NCI-H1105 (cell line): ENCODE measurements around the gene VWA5A.

Experiments
- DNase-seq: peaks from one replicate; lab custom pipeline; 2025; lab: John Stamatoyannopoulos, UW

VWA5A gene

GRCh38 chr11:124170801-124171586 is 55.7 kb downstream of the VWA5A start:
- no peak for DNase-seq

GRCh38 chr11:124172101-124172500 is 56.9 kb downstream of the VWA5A start:
- no peak for DNase-seq

- DNase-seq, result no peak
Measured at GRCh38 chr11:124172599-124172998, 57.3 kb downstream of the VWA5A start.

- DNase-seq, result peak; percentile 96
Measured at GRCh38 chr11:124174001-124174583, 58.8 kb downstream of the VWA5A start.

- no peak for DNase-seq
Measured at GRCh38 chr11:124176925-124177715, 61.9 kb downstream of the VWA5A start.

- no peak for DNase-seq
Measured at GRCh38 chr11:124179310-124179709, 64.1 kb downstream of the VWA5A start.

GRCh38 chr11:124183068-124183467 is 67.8 kb downstream of the VWA5A start, which contains the start of gene OR10D3:
TSS of gene OR10D3 (plus strand) at chr11:124183345. CDS start at chr11:124185270, 1,925 bp downstream.
- no peak for DNase-seq

- no peak for DNase-seq
Measured at GRCh38 chr11:124190298-124191139, 75.3 kb downstream of the VWA5A start.

- no peak for DNase-seq
Measured at GRCh38 chr11:124193221-124194010, 78.2 kb downstream of the VWA5A start.

GRCh38 chr11:124194293-124195188 is 79.3 kb downstream of the VWA5A start:
- no peak for DNase-seq

GRCh38 chr11:124195189-124195734 is 80.0 kb downstream of the VWA5A start:
- DNase-seq, result peak; percentile 63
